H1 (cell line): ENCODE results near the gene PRF1. TPM values are rescaled to one million over a fixed set of nuclear protein-coding genes. Genes with fewer than 3 reads are reported as not detected.
A peak's percentile ranks its signal among the peaks of the same experiment; 100 is the strongest.
"Not testable (repeated sequence)": the region's sequence is repeated elsewhere in the genome, so short reads cannot be mapped to it uniquely, and the experiment has no call there.

Experiments used
- CTCF ChIA-PET: fragments of 300-600 bp; sonication (Branson Sonifier 250); formaldehyde crosslinking; loops from one replicate; lab custom pipeline; 2021; ENCODE audit not compliant: partially characterized antibody; lab: Charles Lee
- POLR2A ChIA-PET: fragments of 300-600 bp; sonication (Branson Sonifier 250); formaldehyde crosslinking; loops from one replicate; lab custom pipeline; 2021; ENCODE audit warnings: inconsistent platforms; ENCODE audit not compliant: partially characterized antibody; lab: Charles Lee
- DNase-seq, 2 experiments: peaks; one replicate each; pipeline versions ENCODE4 v3.0.0 to v3.0.0-alpha.2; 2010 to 2022; ENCODE audit warnings: low spot score in 2 of 2, low read depth in 1 of 2, mixed read lengths in 1 of 2
- FAIRE-seq: peaks from 2 replicates; lab custom pipeline; 2011; peaks lifted over from hg19 to GRCh38; lab: Jason Lieb, UNC
- H2AFZ ChIP-seq: 2 replicates; pipeline ENCODE4 v1.8.1; 2012; ENCODE audit warnings: low read length, inconsistent platforms
- H2AK5ac ChIP-seq: 2 replicates; pipeline ENCODE4 v1.6.1; 2013; ENCODE audit warnings: low read depth, low read length
- H2BK120ac ChIP-seq: replicated peaks from 2 replicates; pipeline ENCODE3; 2013; ENCODE audit warnings: low read depth, low read length, inconsistent platforms
- H2BK12ac ChIP-seq: 2 replicates; pipeline ENCODE4 v1.6.1; 2013; ENCODE audit warnings: low read depth, low read length
- H2BK15ac ChIP-seq: 2 replicates; pipeline ENCODE4 v1.6.1; 2013; ENCODE audit warnings: low read length
- H2BK20ac ChIP-seq: 2 replicates; pipeline ENCODE4 v1.6.1; 2013; ENCODE audit warnings: low read length
- H2BK5ac ChIP-seq: 2 replicates; pipeline ENCODE4 v1.6.1; 2013; ENCODE audit warnings: low read depth, low read length
- H3K14ac ChIP-seq: 2 replicates; pipeline ENCODE4 v1.6.1; 2013; ENCODE audit warnings: inconsistent platforms; ENCODE audit not compliant: insufficient read length
- H3K18ac ChIP-seq: 2 replicates; pipeline ENCODE4 v1.6.1; 2013; ENCODE audit warnings: low read length; ENCODE audit errors: extremely low read depth
- H3K23ac ChIP-seq: 2 replicates; pipeline ENCODE4 v1.6.1; 2013; ENCODE audit warnings: inconsistent platforms; ENCODE audit not compliant: insufficient read length
- H3K23me2 ChIP-seq: 2 replicates; pipeline ENCODE4 v1.6.1; 2013; ENCODE audit warnings: low read depth, low read length
- H3K27ac ChIP-seq: 2 replicates; pipeline ENCODE4 v1.6.1; 2011; ENCODE audit warnings: low read depth, low read length, inconsistent platforms
- H3K27me3 ChIP-seq, 4 experiments: replicated peaks in 1 of 4; 1 replicate in 1 of 4; 2 replicates in 3 of 4; pipeline versions ENCODE4 v1.6.1 to v1.8.1; 2011 to 2013; ENCODE audit warnings: low read length in 3 of 4, mild to moderate bottlenecking in 3 of 4, inconsistent platforms in 2 of 4, mixed read lengths in 2 of 4, moderate library complexity in 1 of 4; ENCODE audit not compliant: control insufficient read depth in 3 of 4, insufficient read depth in 3 of 4; ENCODE audit errors: extremely low read depth in 1 of 4
- H3K36me3 ChIP-seq, 4 experiments: 2 replicates each; pipeline versions ENCODE4 v1.6.1 to v1.8.1; 2011 to 2013; ENCODE audit warnings: mild to moderate bottlenecking in 4 of 4, low read length in 3 of 4, moderate library complexity in 2 of 4, control low read depth in 1 of 4, inconsistent platforms in 1 of 4; ENCODE audit not compliant: insufficient read depth in 4 of 4, control insufficient read depth in 2 of 4
- H3K4ac ChIP-seq: replicated peaks from 2 replicates; pipeline ENCODE3; 2013; ENCODE audit warnings: low read length, low read depth, mixed read lengths, inconsistent platforms; ENCODE audit not compliant: insufficient read length
- H3K4me1 ChIP-seq, 4 experiments: replicated peaks in 1 of 4; 1 replicate in 1 of 4; 2 replicates in 3 of 4; pipeline versions ENCODE4 v1.6.1 to v1.8.1; 2011 to 2013; ENCODE audit warnings: low read length in 3 of 4, inconsistent platforms in 2 of 4, mixed read lengths in 1 of 4; ENCODE audit not compliant: insufficient read depth in 4 of 4, control insufficient read depth in 3 of 4
- H3K4me2 ChIP-seq, 2 experiments: 2 replicates each; pipeline versions ENCODE4 v1.6.1 to v1.8.1; 2011 to 2013; ENCODE audit warnings: low read depth in 2 of 2, low read length in 2 of 2, control low read depth in 1 of 2, inconsistent platforms in 1 of 2, mild to moderate bottlenecking in 1 of 2; ENCODE audit not compliant: insufficient read depth in 1 of 2
- H3K4me3 ChIP-seq, 4 experiments: fragments of 200-600, 300-600 bp in 1 of 4; sonication (generic), shearing (Covaris generic), sonication (Bioruptor Twin) in 1 of 4; 2 replicates each; pipeline versions ENCODE4 v1.5.1 to v1.8.1; 2011 to 2016; ENCODE audit warnings: low read length in 4 of 4, low read depth in 3 of 4, control low read depth in 2 of 4, inconsistent platforms in 2 of 4, mild to moderate bottlenecking in 2 of 4, mixed read lengths in 1 of 4, moderate library complexity in 1 of 4; ENCODE audit not compliant: insufficient read depth in 2 of 4; ENCODE audit errors: extremely low read depth in 1 of 4
- H3K56ac ChIP-seq: replicated peaks from 2 replicates; pipeline ENCODE3; 2013; ENCODE audit warnings: low read depth, mild to moderate bottlenecking, mixed read lengths, low read length, inconsistent platforms; ENCODE audit not compliant: insufficient read length
- H3K79me1 ChIP-seq: 2 replicates; pipeline ENCODE4 v1.6.1; 2013; ENCODE audit warnings: low read depth, low read length, control low read depth
- H3K79me2 ChIP-seq, 2 experiments: 2 replicates each; pipeline versions ENCODE4 v1.6.1 to v1.8.1; 2012 to 2013; ENCODE audit warnings: low read length in 2 of 2, mild to moderate bottlenecking in 2 of 2, inconsistent platforms in 1 of 2; ENCODE audit not compliant: insufficient read depth in 2 of 2, control insufficient read depth in 1 of 2
- H3K9ac ChIP-seq, 4 experiments: replicated peaks in 1 of 4; 1 replicate in 1 of 4; 2 replicates in 3 of 4; pipeline versions ENCODE4 v1.6.1 to v1.8.1; 2011 to 2013; ENCODE audit warnings: low read depth in 3 of 4, low read length in 3 of 4, control low read depth in 2 of 4, mild to moderate bottlenecking in 2 of 4, moderate library complexity in 2 of 4, inconsistent platforms in 1 of 4; ENCODE audit errors: extremely low read depth in 1 of 4
- H3K9me3 ChIP-seq, 2 experiments: 2 replicates each; pipeline versions ENCODE4 v1.6.1 to v1.8.1; 2012 to 2013; ENCODE audit warnings: mild to moderate bottlenecking in 2 of 2, moderate library complexity in 2 of 2, control low read depth in 1 of 2, inconsistent platforms in 1 of 2, low read depth in 1 of 2, low read length in 1 of 2, mixed read lengths in 1 of 2; ENCODE audit not compliant: insufficient read depth in 2 of 2
- H4K20me1 ChIP-seq, 2 experiments: replicated peaks in 1 of 2; 2 replicates each; pipeline versions ENCODE3 to v1.8.1; 2011 to 2013; ENCODE audit warnings: inconsistent platforms in 2 of 2, low read length in 2 of 2, mild to moderate bottlenecking in 1 of 2; ENCODE audit not compliant: insufficient read depth in 2 of 2, control insufficient read depth in 1 of 2
- H4K5ac ChIP-seq: 2 replicates; pipeline ENCODE4 v1.6.1; 2013; ENCODE audit warnings: low read length, low read depth, mixed read lengths, inconsistent platforms; ENCODE audit not compliant: insufficient read length
- H4K8ac ChIP-seq: 2 replicates; pipeline ENCODE4 v1.8.0; 2013; ENCODE audit warnings: mild to moderate bottlenecking, moderate library complexity, low read length, inconsistent platforms; ENCODE audit not compliant: insufficient read depth; ENCODE audit errors: extremely low read depth
- H4K91ac ChIP-seq: replicated peaks from 2 replicates; pipeline ENCODE3; 2013; ENCODE audit warnings: low read length, mixed read lengths, inconsistent platforms; ENCODE audit not compliant: insufficient read length
- WGBS, 2 experiments: shearing (Covaris generic) in 1 of 2; methylation state at CpG; one replicate each; pipeline versions ENCODE4 v1.1.6 to v1.1.7; 2013 to 2015; ENCODE audit warnings: low lambda C conversion rate in 2 of 2, mixed read lengths in 2 of 2, inconsistent platforms in 1 of 2, low coverage in 1 of 2, missing lambda C conversion rate in 1 of 2; ENCODE audit not compliant: insufficient replicate concordance in 2 of 2, insufficient coverage in 1 of 2, insufficient read length in 1 of 2; ENCODE audit errors: extremely low coverage in 1 of 2, missing lambda C conversion rate in 1 of 2; 5-methylcytosine and 5-hydroxymethylcytosine counted together
- polyA plus RNA-seq, 7 experiments: library from polyadenylated mRNA; depleted of rRNA in 3 of 7; stranded (reverse) in 5 of 7; unstranded in 2 of 7; fragments of >200 nt in 5 of 7; fragments of 200-250 nt in 2 of 7; gene quantifications; 1 replicate in 5 of 7; 2 replicates in 1 of 7; 4 replicates in 1 of 7; pipeline versions ENCODE4 v1.2.1 to v1.2.3, GENCODE V29; 2011 to 2013; ENCODE audit warnings: missing spikeins in 2 of 7, mixed read lengths in 2 of 7
- total RNA-seq: library from RNA; stranded (reverse); fragmentation: NEBNext Ultra II Directional; extraction: Animal tissue kit (Norgen Biotek cat#: 25700); gene quantifications from 2 replicates; pipeline ENCODE4 v1.2.1, GENCODE V29; 2021

PRF1 gene
- total and polyA plus RNA-seq, 2 of the 8 experiments (the other 6 are each of a cell fraction or from before 2014, with no cell fraction given) = 0.15 TPM; not detected in 1

GRCh38 chr10:70631735-70632134 lies 29.2 kb upstream of the PRF1 start:
- POLR2A ChIA-PET = interaction anchor here (0.8 to 1.0 kb wide), 2 partner anchors 9 to 27 kb away, joined by 3 read pairs; no protein-coding TSS in a partner anchor

More at GRCh38 chr10:70631735-70632134, 29.2 kb upstream of the PRF1 start:
- not testable (repeated sequence) for H3K23ac ChIP-seq, H2BK20ac ChIP-seq, H3K56ac ChIP-seq, H4K20me1 ChIP-seq, H3K27me3 ChIP-seq, H3K9ac ChIP-seq, H3K27ac ChIP-seq, H3K4me3 ChIP-seq, H3K79me1 ChIP-seq, H2BK120ac ChIP-seq, H4K5ac ChIP-seq, H2BK5ac ChIP-seq, H3K23me2 ChIP-seq, FAIRE-seq, H3K18ac ChIP-seq, H2AK5ac ChIP-seq, H3K4me2 ChIP-seq, H2AFZ ChIP-seq, H4K91ac ChIP-seq, H3K4me1 ChIP-seq, H3K14ac ChIP-seq, H3K79me2 ChIP-seq, H3K4ac ChIP-seq, H4K8ac ChIP-seq, H3K36me3 ChIP-seq, H2BK15ac ChIP-seq, H2BK12ac ChIP-seq
- H3K9me3 ChIP-seq = peaks cover 9 to 13% of the 10 kb centered on the region in 2 experiments
- 81% methylated on average over 1 of the region's 6 CpGs; no CpG with 5 or more reads in 1 of the 2 experiments for WGBS, 2 experiments
- CTCF ChIA-PET = interaction anchor here (0.6 to 1.2 kb wide), 3 partner anchors 13 to 265 kb away, joined by 3 read pairs; no protein-coding TSS in a partner anchor
- DNase-seq = peak in 1 of 2 experiments; percentile 8
